ENCODE measurements around the gene PKP2.
"Not testable (repeated sequence)": the region's sequence is repeated elsewhere in the genome, so short reads cannot be mapped to it uniquely, and the experiment has no call there.

The PKP2 gene

GRCh38 chr12:32861658-32862057, 34.9 kb downstream of the PKP2 start:
- not testable (repeated sequence) for DNase-seq (ENCODE audit: low spot score)

- no peak for DNase-seq (ENCODE audit: low spot score)
Observed at GRCh38 chr12:32860192-32860591, 36.4 kb downstream of the PKP2 start.

- DNase-seq (ENCODE audit: low spot score) = no peak
Observed at GRCh38 chr12:32859389-32859788, 37.2 kb downstream of the PKP2 start.

GRCh38 chr12:32854716-32855115, 41.9 kb downstream of the PKP2 start:
- DNase-seq (ENCODE audit: low spot score) = no peak

- DNase-seq (ENCODE audit: low spot score) = no peak
Observed at GRCh38 chr12:32854097-32854496, 42.5 kb downstream of the PKP2 start.

- DNase-seq (ENCODE audit: low spot score) = no peak
Observed at GRCh38 chr12:32847287-32847686, 49.3 kb downstream of the PKP2 start.

GRCh38 chr12:32846053-32846452, 50.5 kb downstream of the PKP2 start:
- DNase-seq (ENCODE audit: low spot score) = no peak

- no peak for DNase-seq (ENCODE audit: low spot score)
Observed at GRCh38 chr12:32843528-32844095, 53.0 kb downstream of the PKP2 start.

GRCh38 chr12:32841061-32841460, 55.5 kb downstream of the PKP2 start:
- DNase-seq (ENCODE audit: low spot score) = no peak

GRCh38 chr12:32839828-32840227, 56.7 kb downstream of the PKP2 start:
- no peak for DNase-seq (ENCODE audit: low spot score)

GRCh38 chr12:32837974-32838373, 58.6 kb downstream of the PKP2 start:
- DNase-seq (ENCODE audit: low spot score) = no peak

GRCh38 chr12:32836710-32837109, 59.9 kb downstream of the PKP2 start:
- no peak for DNase-seq (ENCODE audit: low spot score)

GRCh38 chr12:32834122-32834521, 62.5 kb downstream of the PKP2 start:
- DNase-seq (ENCODE audit: low spot score) = no peak

GRCh38 chr12:32828552-32828951, 68.0 kb downstream of the PKP2 start:
- DNase-seq (ENCODE audit: low spot score) = no peak

- DNase-seq (ENCODE audit: low spot score) = no peak
Observed at GRCh38 chr12:32828120-32828519, 68.5 kb downstream of the PKP2 start.

- DNase-seq (ENCODE audit: low spot score) = no peak
Observed at GRCh38 chr12:32826807-32827412, 69.7 kb downstream of the PKP2 start.

GRCh38 chr12:32824596-32824995, 72.0 kb downstream of the PKP2 start:
- DNase-seq (ENCODE audit: low spot score) = no peak

- no peak for DNase-seq (ENCODE audit: low spot score)
Observed at GRCh38 chr12:32822344-32822743, 74.2 kb downstream of the PKP2 start.

- no peak for DNase-seq (ENCODE audit: low spot score)
Observed at GRCh38 chr12:32821710-32822109, 74.9 kb downstream of the PKP2 start.

GRCh38 chr12:32821293-32821692, 75.3 kb downstream of the PKP2 start:
- DNase-seq (ENCODE audit: low spot score) = no peak

GRCh38 chr12:32820376-32820931, 76.1 kb downstream of the PKP2 start:
- DNase-seq (ENCODE audit: low spot score) = no peak

- no peak for DNase-seq (ENCODE audit: low spot score)
Observed at GRCh38 chr12:32819424-32819823, 77.2 kb downstream of the PKP2 start.

GRCh38 chr12:32811686-32812392, 84.7 kb downstream of the PKP2 start:
- no peak for DNase-seq (ENCODE audit: low spot score)

Measured in CD4-positive, alpha-beta T cell treated with Interleukin-6 at 100 ng/mL for 8 hours (primary cell).